HG03039 (cell line): ENCODE results near the gene LARGE1.

Source experiments
- ATAC-seq: cut with Tn5 transposase; IDR thresholded peaks from one replicate; pipeline ENCODE4 v1.9.1; 2021; ENCODE audit warnings: mild to moderate bottlenecking, moderate library complexity; ENCODE audit not compliant: unreplicated experiment

The LARGE1 gene

GRCh38 chr22:33625959-33626358, 294.3 kb downstream of the LARGE1 start:
- ATAC-seq: no peak

DNA sequence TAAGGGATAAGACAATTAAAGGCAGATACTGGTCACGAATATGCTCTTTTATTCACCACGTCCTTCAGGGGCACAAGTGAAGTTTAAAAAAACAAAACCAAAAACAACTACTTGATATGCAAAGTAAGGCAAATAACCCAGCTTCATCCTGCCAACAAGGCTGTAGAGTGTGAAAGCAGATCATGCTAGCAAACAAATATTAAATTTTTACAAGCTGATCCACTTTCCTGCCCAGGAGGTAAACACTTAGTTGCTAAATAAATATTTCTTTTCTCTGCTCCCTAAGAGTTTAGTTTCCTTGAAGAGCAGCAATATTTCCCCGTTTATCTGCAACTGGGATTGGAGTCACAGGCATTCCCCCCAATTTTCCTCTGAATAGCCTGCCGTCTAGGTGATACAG, 300.2 kb downstream of the LARGE1 start:
- ATAC-seq: no peak

DNA sequence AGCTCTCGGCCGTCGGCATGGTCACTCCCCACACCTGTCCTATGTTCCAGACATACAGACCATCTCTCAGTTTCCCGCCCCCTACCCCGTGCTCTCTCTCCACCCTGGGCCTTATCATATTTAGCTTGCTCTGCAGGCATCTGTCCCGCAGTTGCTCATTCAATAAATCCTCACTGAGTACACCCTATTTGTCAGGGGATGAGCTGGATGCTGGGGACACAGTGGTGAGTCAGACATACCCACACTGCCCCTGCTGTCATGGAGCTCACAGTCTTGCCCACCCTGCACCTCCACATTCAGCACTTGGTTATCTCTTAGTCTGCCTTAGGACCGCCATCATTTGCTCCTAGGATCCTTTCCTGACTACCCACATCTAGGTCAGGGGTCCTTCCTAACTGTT, 313.8 kb downstream of the LARGE1 start:
- no peak for ATAC-seq

DNA sequence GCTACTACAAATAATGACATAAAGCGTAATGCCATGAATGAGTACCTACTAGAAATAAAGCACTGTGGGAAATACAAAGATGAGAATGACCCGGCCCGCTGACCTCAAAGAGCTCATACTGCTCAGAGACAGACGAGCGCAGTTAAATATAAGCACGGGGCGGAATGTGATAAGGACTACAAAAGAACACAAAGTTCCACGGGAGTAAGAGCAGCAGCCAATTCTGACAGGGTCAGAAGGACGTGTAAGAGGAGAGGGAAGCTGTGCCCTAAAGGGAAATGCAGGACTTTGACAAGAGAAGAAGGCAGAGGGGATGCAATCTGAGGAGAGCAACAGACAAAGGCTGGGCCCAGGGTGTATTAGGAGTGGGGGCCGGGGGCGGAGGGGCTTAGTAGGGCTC, 314.6 kb downstream of the LARGE1 start:
- no peak for ATAC-seq

DNA sequence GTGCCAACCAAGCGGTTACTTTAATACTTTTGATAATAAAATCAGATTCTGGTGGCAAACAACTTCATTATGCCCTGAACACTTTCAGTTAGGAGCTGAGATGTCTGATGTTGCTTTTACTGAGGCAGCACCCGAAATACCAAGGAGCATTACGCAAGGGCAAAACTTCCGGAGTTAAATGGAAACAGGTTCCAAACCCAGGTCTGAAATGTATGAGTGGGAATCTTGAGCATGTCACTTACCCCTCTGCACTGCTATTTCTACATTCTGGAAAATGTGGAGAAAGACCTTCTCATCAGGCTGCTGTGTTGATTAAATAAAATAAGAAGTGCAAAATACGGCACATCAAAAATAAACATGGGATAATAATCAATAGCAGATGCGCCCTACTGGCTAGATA, 315.1 kb downstream of the LARGE1 start:
- no peak for ATAC-seq

DNA sequence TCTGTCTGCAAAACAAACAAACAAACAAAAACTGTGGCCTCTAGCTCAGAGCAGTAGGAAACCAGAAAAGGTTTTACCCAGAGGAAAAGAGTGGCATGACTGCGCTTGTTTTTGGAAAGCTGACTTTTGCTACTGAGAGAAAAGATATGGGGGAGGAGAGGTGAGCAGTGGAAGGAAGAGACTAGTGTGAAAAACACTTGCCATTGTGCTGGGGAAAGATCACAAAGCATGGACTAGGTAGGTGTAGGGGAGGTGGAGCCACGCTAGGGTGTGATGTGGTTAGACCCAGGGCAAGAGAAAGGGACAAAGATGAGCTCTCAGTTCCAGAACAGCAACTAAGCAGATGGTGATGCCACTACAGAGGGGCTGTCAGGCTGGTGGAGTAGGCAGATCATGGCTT, 319.2 kb downstream of the LARGE1 start:
- ATAC-seq: no peak

- ATAC-seq: no peak
These were observed 319.7 kb downstream of the LARGE1 start for GRCh38 chr22:33600595-33600994.

- ATAC-seq: no peak
These were observed 320.2 kb downstream of the LARGE1 start for GRCh38 chr22:33600113-33600512.

DNA sequence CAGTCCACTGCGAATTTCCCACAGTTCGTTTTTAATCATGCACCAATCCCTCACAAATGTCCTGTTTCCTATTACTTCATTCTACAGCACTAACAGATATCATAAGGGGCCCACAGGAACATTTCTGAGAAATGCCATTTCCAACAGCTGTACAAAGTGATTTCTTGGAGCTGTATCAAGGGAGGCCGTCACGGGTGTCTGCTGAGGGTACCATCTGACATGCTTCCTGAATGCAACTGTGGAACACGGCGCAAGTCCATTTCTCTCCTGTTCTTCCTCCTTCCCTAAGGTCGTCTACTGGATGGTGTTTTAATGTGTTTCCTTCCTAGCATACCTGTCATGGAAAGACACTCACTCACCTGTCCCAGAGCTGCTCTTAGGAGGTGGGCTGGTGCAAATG, 320.7 kb downstream of the LARGE1 start:
- ATAC-seq: no peak

- ATAC-seq: no peak
These were observed 321.5 kb downstream of the LARGE1 start for GRCh38 chr22:33598821-33599220.

- no peak for ATAC-seq
These were observed 322.8 kb downstream of the LARGE1 start for GRCh38 chr22:33597274-33597985.

GRCh38 chr22:33593818-33594217, 326.5 kb downstream of the LARGE1 start:
- ATAC-seq: no peak

GRCh38 chr22:33591946-33592345, 328.3 kb downstream of the LARGE1 start:
- ATAC-seq: no peak

GRCh38 chr22:33589297-33589696, 331.0 kb downstream of the LARGE1 start:
- ATAC-seq: no peak

GRCh38 chr22:33588860-33589259, 331.4 kb downstream of the LARGE1 start:
- no peak for ATAC-seq

DNA sequence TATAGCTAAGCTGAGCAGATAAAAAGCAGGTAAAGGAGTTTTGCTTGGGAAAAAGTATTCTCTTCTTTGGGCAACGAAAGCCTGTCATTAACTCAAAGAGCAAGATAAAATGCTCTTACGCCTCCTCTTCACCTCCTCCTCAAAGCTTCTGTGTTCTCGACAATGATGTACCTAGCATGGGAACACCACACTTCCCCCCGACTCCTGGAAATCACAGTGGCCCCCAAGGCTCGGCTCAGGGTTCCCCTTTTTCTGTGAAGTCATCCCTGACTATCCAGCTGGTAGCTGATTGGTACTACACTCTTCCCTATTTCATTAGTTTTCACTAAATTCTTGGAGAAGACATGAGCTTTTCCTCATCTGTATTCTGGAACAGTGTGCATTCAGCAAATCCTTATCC, 336.1 kb downstream of the LARGE1 start:
- no peak for ATAC-seq

DNA sequence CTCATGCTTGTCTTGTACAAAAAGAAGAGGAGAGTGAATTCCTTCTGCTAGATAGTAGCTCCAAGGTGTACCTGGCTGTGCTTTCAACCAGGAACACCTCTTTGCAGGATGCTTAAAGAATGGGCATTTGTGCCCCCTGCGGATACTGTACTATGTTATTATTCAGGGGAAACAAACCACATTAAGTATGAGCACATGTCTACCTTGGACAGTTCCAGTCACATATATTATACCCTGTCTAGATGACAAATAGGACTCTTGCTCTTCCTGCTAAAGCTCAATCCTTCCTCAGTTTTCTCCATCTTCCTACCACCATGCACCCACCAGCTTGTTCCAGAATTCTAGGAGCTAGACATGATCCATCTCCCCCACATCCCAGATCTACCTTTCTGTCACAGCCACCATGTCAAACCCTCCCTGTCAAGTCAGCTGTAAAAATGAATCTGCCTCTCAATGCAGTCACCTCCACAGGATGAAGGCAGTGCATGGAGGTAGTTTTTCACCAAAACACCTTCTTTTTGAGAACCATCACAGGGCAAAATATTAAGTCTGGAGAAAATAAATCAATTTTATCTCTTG, 337.4 kb downstream of the LARGE1 start:
- no peak for ATAC-seq

- no peak for ATAC-seq
These were observed 340.0 kb downstream of the LARGE1 start for GRCh38 chr22:33580310-33580709.

- ATAC-seq: no peak
These were observed 340.7 kb downstream of the LARGE1 start for GRCh38 chr22:33579448-33580093.

GRCh38 chr22:33578752-33579151, 341.5 kb downstream of the LARGE1 start:
- no peak for ATAC-seq

GRCh38 chr22:33577862-33578411, 342.3 kb downstream of the LARGE1 start:
- ATAC-seq: no peak

DNA sequence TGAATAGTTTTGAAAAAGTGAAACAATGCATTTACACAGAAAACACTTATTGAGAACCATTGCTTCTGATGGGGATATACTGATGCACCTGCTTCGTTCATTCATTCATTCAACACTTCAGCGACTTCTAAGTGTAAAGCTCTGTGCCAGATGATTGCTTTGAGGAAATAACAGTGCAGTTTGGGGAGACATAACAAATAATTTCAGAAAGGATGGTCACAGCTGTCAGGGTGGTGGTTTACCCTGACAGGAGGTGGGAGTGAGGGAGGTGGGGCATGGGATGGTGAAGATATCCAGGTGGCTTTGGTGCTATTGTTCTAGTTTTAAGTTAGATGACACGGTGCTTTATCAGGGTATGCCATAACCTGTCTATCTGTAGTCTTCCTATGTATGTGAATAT, 344.1 kb downstream of the LARGE1 start:
- no peak for ATAC-seq
